Measurements from ENCODE around the gene SUSD6. TPM values are rescaled to one million over a fixed set of nuclear protein-coding genes. Genes with fewer than 3 reads are reported as not detected.
"Not testable (repeated sequence)": the region's sequence is repeated elsewhere in the genome, so short reads cannot be mapped to it uniquely, and the experiment has no call there.

Gene SUSD6
- total and polyA plus RNA-seq, 2 experiments from 2014 or later = 15.7 to 28.4 TPM

DNA sequence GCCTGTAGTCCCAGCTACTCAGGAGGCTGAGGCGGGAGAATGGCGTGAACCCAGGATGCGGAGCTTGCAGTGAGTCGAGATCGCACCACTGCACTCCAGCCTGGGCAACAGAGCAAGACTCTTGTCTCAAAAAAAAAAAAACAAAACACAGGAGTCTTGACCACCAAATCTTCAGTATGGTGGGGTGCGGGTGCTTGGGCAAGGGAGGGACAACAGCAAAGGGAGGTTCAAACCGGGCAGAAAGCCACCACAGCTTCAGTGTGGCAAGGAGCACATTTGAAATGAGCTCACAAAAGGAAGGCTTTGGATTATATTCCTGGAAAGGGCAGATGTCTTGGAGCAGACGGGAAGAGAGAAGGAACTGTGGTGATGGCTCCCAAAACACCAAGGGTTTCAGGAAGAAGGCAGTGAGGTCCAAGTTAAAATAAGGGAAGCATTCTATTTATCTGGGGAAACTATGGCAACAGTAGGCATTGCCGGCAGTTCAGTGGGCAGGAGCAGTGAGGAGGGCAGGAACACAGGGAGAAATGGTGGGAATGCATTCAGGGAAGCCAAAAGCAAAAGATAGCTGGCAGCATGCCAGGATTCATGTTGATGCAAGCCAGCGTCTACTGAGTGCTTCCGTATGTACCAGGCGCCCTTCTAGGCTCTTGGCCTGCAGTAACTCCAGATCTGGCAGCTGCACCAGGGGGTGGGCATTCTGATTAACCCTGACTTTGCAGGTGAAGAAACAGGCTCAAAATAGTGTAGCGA, 104.5 kb downstream of the SUSD6 start:
- TF ChIP-seq EZH2 (IDR thresholded peaks at IDR 0.05; ENCODE audit: borderline replicate concordance) = no peak
- TF ChIP-seq EZH2phosphoT487 (IDR thresholded peaks at IDR 0.05; ENCODE audit: low read depth, severe bottlenecking, unreplicated experiment) = no peak
- no peak for TF ChIP-seq CTCF (IDR thresholded peaks at IDR 0.05; ENCODE audit: poor library complexity)
- no peaks in the 10 kb centered on the region for H3K9me3 ChIP-seq (ENCODE audit: low read depth)
- H3K4me3 ChIP-seq = no peak overlapping the region
- peak overlapping the region; percentile 16 for H3K4me2 ChIP-seq
- WGBS (ENCODE audit: low lambda C conversion rate, missing lambda C conversion rate) = 86% methylated on average over 13 of the region's 13 CpGs
- H4K20me1 ChIP-seq (ENCODE audit: insufficient read depth, poor library complexity, severe bottlenecking) = no peaks in the 10 kb centered on the region
- H3K9me2 ChIP-seq (replicated peaks; ENCODE audit: insufficient read depth) = no peaks in the 10 kb centered on the region
- no peaks in the 10 kb centered on the region for H3K79me2 ChIP-seq
- no peaks in the 10 kb centered on the region for H3K27me3 ChIP-seq
- peaks cover 39% of the 10 kb centered on the region for H3K4me1 ChIP-seq (ENCODE audit: insufficient read depth)
- no peaks in the 10 kb centered on the region for H3K36me3 ChIP-seq (replicated peaks; ENCODE audit: insufficient read depth, low read depth)
- peak overlapping the region; percentile 52 for H3K27ac ChIP-seq
- no peak overlapping the region for H2AFZ ChIP-seq
- peak; percentile 84 for DNase-seq (ENCODE audit: low spot score)

DNA sequence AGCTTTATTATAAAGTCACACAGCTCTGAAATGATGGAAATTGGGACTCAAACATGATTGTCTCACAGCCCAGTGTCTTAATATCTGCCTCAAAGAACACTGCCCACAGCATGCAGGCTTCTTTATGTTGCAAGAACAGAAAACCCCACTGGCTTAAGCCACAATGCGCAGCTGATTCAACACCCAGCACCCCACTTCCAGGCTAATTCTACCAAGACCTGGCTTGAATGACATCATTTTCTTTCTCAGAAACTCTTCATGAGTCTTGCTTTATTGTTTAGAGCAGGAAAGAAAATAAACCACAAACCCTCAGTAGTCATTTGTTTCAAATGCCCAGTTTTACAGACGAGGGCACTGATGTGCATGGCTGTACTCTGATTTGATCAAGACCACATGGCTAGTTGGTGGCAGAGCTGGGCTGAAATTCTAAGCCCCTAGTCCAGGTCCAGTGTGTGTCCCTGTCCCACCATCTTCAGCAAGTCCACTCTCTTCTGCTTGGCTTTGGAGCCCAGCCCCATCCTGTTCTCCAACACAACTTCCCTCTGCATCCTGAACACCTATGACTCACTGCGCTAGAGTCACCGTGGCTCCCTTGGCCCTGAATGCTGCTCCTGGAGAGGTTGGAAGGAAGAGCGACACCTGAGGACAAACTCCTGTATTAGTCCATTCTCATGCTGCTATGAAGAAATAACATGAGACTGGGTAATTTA, 105.2 kb downstream of the SUSD6 start:
- peak overlapping the region; percentile 52 for H3K27ac ChIP-seq
- 78% methylated on average over 5 of the region's 5 CpGs for WGBS (ENCODE audit: low lambda C conversion rate, missing lambda C conversion rate)
- H3K4me3 ChIP-seq = no peak overlapping the region
- H4K20me1 ChIP-seq (ENCODE audit: insufficient read depth, poor library complexity, severe bottlenecking) = no peaks in the 10 kb centered on the region
- no peaks in the 10 kb centered on the region for H3K9me2 ChIP-seq (replicated peaks; ENCODE audit: insufficient read depth)
- H3K27me3 ChIP-seq = no peaks in the 10 kb centered on the region
- peaks cover 39% of the 10 kb centered on the region for H3K4me1 ChIP-seq (ENCODE audit: insufficient read depth)
- no peak overlapping the region for H2AFZ ChIP-seq
- no peaks in the 10 kb centered on the region for H3K36me3 ChIP-seq (replicated peaks; ENCODE audit: insufficient read depth, low read depth)
- TF ChIP-seq CTCF (IDR thresholded peaks at IDR 0.05; ENCODE audit: poor library complexity) = no peak
- no peak for TF ChIP-seq EZH2phosphoT487 (IDR thresholded peaks at IDR 0.05; ENCODE audit: low read depth, severe bottlenecking, unreplicated experiment)
- TF ChIP-seq EZH2 (IDR thresholded peaks at IDR 0.05; ENCODE audit: borderline replicate concordance) = no peak
- no peak overlapping the region for H3K4me2 ChIP-seq
- H3K9me3 ChIP-seq (ENCODE audit: low read depth) = no peaks in the 10 kb centered on the region
- peak; percentile 55 for DNase-seq (ENCODE audit: low spot score)
- no peaks in the 10 kb centered on the region for H3K79me2 ChIP-seq

DNA sequence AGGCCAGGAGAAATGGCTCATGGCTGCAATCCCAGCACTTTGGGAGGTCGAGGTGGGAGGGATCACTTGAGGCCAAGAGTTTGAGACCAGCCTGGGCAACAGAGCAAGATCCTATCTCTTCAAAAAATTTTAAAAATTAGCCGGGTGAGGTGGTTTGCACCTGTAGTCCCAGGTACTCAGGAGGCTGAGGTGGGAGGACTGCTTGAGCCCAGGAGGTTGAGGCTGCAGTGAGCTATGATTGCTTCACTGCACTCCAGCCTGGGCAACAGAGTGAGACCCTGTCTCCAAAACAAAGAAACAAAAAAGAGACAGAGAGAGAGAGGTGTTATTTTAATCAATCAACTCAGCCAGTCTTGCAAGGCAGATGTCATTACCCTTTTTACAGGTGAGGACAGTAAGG, 107.2 kb downstream of the SUSD6 start:
- H3K36me3 ChIP-seq (replicated peaks; ENCODE audit: insufficient read depth, low read depth); H3K4me2 ChIP-seq; H2AFZ ChIP-seq; H3K9me2 ChIP-seq (replicated peaks; ENCODE audit: insufficient read depth); H3K9me3 ChIP-seq (ENCODE audit: low read depth); DNase-seq (ENCODE audit: low spot score); H3K79me2 ChIP-seq; H4K20me1 ChIP-seq (ENCODE audit: insufficient read depth, poor library complexity, severe bottlenecking); H3K27ac ChIP-seq; H3K27me3 ChIP-seq; H3K4me3 ChIP-seq: not testable (repeated sequence)
- 93% methylated on average over 2 of the region's 2 CpGs for WGBS (ENCODE audit: low lambda C conversion rate, missing lambda C conversion rate)
- H3K4me1 ChIP-seq (ENCODE audit: insufficient read depth) = peaks cover 22% of the 10 kb centered on the region

DNA sequence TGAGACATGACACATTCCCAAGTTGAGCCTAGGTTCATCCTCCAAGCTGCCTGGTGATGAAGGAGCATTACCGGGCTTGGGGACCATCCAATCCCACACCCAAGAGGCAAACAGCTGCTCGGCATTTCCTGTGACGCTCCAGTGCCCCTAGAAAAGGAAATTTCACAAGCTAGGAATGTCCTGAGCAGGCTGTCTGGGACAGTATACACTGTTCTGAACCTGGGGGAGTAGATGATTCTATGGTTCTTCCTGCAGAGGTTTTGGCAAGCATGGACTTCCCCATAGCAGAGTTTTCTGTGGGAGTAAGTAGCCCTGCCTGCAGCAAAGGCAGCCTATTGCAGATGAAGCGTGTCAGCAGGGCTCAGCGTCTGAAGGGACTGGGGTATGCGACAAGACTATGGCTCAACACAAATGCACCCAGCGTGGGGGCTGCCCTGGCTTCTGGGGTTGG, 108.1 kb downstream of the SUSD6 start:
- peaks cover 13% of the 10 kb centered on the region for H3K4me1 ChIP-seq (ENCODE audit: insufficient read depth)
- no peak overlapping the region for H2AFZ ChIP-seq
- H3K36me3 ChIP-seq (replicated peaks; ENCODE audit: insufficient read depth, low read depth) = no peaks in the 10 kb centered on the region
- H3K4me3 ChIP-seq = no peak overlapping the region
- no peaks in the 10 kb centered on the region for H3K79me2 ChIP-seq
- no peaks in the 10 kb centered on the region for H3K9me2 ChIP-seq (replicated peaks; ENCODE audit: insufficient read depth)
- no peaks in the 10 kb centered on the region for H3K9me3 ChIP-seq (ENCODE audit: low read depth)
- TF ChIP-seq EZH2 (IDR thresholded peaks at IDR 0.05; ENCODE audit: borderline replicate concordance) (no peak), EZH2phosphoT487 (IDR thresholded peaks at IDR 0.05; ENCODE audit: low read depth, severe bottlenecking, unreplicated experiment) (no peak), CTCF (IDR thresholded peaks at IDR 0.05; ENCODE audit: poor library complexity) (no peak)
- 62% methylated on average over 7 of the region's 7 CpGs for WGBS (ENCODE audit: low lambda C conversion rate, missing lambda C conversion rate)
- no peaks in the 10 kb centered on the region for H4K20me1 ChIP-seq (ENCODE audit: insufficient read depth, poor library complexity, severe bottlenecking)
- H3K27me3 ChIP-seq = no peaks in the 10 kb centered on the region
- no peak overlapping the region for H3K4me2 ChIP-seq
- H3K27ac ChIP-seq = peak overlapping the region; percentile 7
- DNase-seq (ENCODE audit: low spot score) = peak; percentile 50
